HEK293 (cell line): ENCODE data around the gene DPYD.

Source experiments
- CTCF ChIA-PET: fragments of 350-600 bp; formaldehyde crosslinking; extraction: SDS; loops from one replicate; lab custom pipeline; 2021; ENCODE audit warnings: antibody characterized with exemption; lab: Yijun Ruan, JAX
- POLR2A ChIA-PET: fragments of 300-600 bp; formaldehyde crosslinking; extraction: SDS; loops from one replicate; lab custom pipeline; 2020; ENCODE audit warnings: antibody characterized with exemption, inconsistent platforms; lab: Yijun Ruan, JAX
- H3K27ac ChIP-seq: fragments of 200-500 bp; sonication (Bioruptor generic); 2 replicates; pipeline ENCODE4 v1.5.1; 2014; ENCODE audit warnings: low read depth, low read length, control low read depth, inconsistent platforms; ENCODE audit errors: extremely low read depth
- H3K36me3 ChIP-seq, 2 experiments: fragments of 200-500 bp in 1 of 2; sonication (Bioruptor generic) in 1 of 2; 1 replicate in 1 of 2; 2 replicates in 1 of 2; pipeline ENCODE4 v1.5.1; 2014 to 2017; ENCODE audit warnings: inconsistent platforms in 2 of 2, low read length in 2 of 2; ENCODE audit not compliant: control insufficient read depth in 2 of 2, insufficient read depth in 1 of 2
- H3K4me1 ChIP-seq: fragments of 200-500 bp; sonication (Bioruptor generic); 2 replicates; pipeline ENCODE4 v1.5.1; 2014; ENCODE audit warnings: mild to moderate bottlenecking, low read length, inconsistent platforms; ENCODE audit not compliant: control insufficient read depth, insufficient read depth
- H3K4me3 ChIP-seq: 2 replicates; pipeline ENCODE4 v1.5.1; 2011; ENCODE audit warnings: low read depth, mild to moderate bottlenecking, control low read depth, low read length, moderate library complexity
- H3K9me3 ChIP-seq: fragments of 200-500 bp; sonication (Bioruptor generic); 2 replicates; pipeline ENCODE4 v1.5.1; 2014; ENCODE audit warnings: low read depth, low read length, inconsistent platforms; ENCODE audit not compliant: control insufficient read depth, insufficient read depth
- BCL11A ChIP-seq: fragments of 450-650 bp; formaldehyde crosslinking; IDR thresholded peaks from 2 replicates; pipeline ENCODE4 v1.5.1; 2016; ENCODE audit warnings: low read depth, missing biosample characterization, missing genetic modification characterization
- EGR2 ChIP-seq: fragments of 450-650 bp; formaldehyde crosslinking; IDR thresholded peaks from 2 replicates; pipeline ENCODE4 v1.5.1; 2016; ENCODE audit warnings: low read depth, missing biosample characterization, missing genetic modification characterization
- SETDB1 ChIP-seq: IDR thresholded peaks from one replicate; pipeline ENCODE4 v1.6.1; 2017; ENCODE audit warnings: mild to moderate bottlenecking, low read length, moderate library complexity, mixed read lengths; ENCODE audit not compliant: insufficient read length
- ZBTB49 ChIP-seq: fragments of 450-650 bp; formaldehyde crosslinking; IDR thresholded peaks from 2 replicates; pipeline ENCODE4 v1.5.1; 2016; ENCODE audit warnings: missing biosample characterization, missing genetic modification characterization, low read depth
- ZNF112 ChIP-seq: fragments of 450-650 bp; formaldehyde crosslinking; IDR thresholded peaks from 2 replicates; pipeline ENCODE4 v1.5.0; 2017; ENCODE audit warnings: missing biosample characterization, missing genetic modification characterization
- ZNF148 ChIP-seq: fragments of 450-650 bp; formaldehyde crosslinking; IDR thresholded peaks from 2 replicates; pipeline ENCODE4 v1.5.0; 2017; ENCODE audit warnings: missing biosample characterization, missing genetic modification characterization, borderline replicate concordance
- ZNF24 ChIP-seq: fragments of 450-650 bp; formaldehyde crosslinking; IDR thresholded peaks from 2 replicates; pipeline ENCODE4 v1.5.1; 2016; ENCODE audit warnings: missing biosample characterization, missing genetic modification characterization
- ZNF266 ChIP-seq: fragments of 450-650 bp; formaldehyde crosslinking; IDR thresholded peaks from 2 replicates; pipeline ENCODE4 v1.5.1; 2016; ENCODE audit warnings: missing biosample characterization, missing genetic modification characterization, low read depth
- ZNF274 ChIP-seq, 2 experiments: fragments of 200-500 bp in 1 of 2; fragments of 450-650 bp in 1 of 2; sonication (Bioruptor generic) in 1 of 2; formaldehyde crosslinking in 1 of 2; IDR thresholded peaks; 2 replicates each; pipeline versions ENCODE4 v1.5.1 to v1.6.1; 2014 to 2016; ENCODE audit warnings: borderline replicate concordance in 1 of 2, inconsistent platforms in 1 of 2, low read length in 1 of 2, missing biosample characterization in 1 of 2, missing genetic modification characterization in 1 of 2
- ZNF311 ChIP-seq: fragments of 450-650 bp; formaldehyde crosslinking; IDR thresholded peaks from 2 replicates; pipeline ENCODE4 v1.5.1; 2017; ENCODE audit warnings: missing biosample characterization, missing genetic modification characterization, borderline replicate concordance
- ZNF362 ChIP-seq: fragments of 450-650 bp; formaldehyde crosslinking; IDR thresholded peaks from 2 replicates; pipeline ENCODE4 v1.5.1; 2016; ENCODE audit warnings: missing biosample characterization, missing genetic modification characterization
- ZNF398 ChIP-seq: fragments of 450-650 bp; formaldehyde crosslinking; IDR thresholded peaks from 2 replicates; pipeline ENCODE4 v1.5.1; 2017; ENCODE audit warnings: missing biosample characterization, missing genetic modification characterization
- ZNF404 ChIP-seq: fragments of 450-650 bp; formaldehyde crosslinking; IDR thresholded peaks from 2 replicates; pipeline ENCODE4 v1.5.1; 2017; ENCODE audit warnings: missing biosample characterization, missing genetic modification characterization
- ZNF514 ChIP-seq: fragments of 450-650 bp; formaldehyde crosslinking; IDR thresholded peaks from 2 replicates; pipeline ENCODE4 v1.5.1; 2016; ENCODE audit warnings: missing biosample characterization, missing genetic modification characterization
- ZNF623 ChIP-seq: fragments of 450-650 bp; formaldehyde crosslinking; IDR thresholded peaks from 2 replicates; pipeline ENCODE4 v1.5.1; 2016; ENCODE audit warnings: missing biosample characterization, missing genetic modification characterization
- ZNF645 ChIP-seq: fragments of 450-650 bp; formaldehyde crosslinking; IDR thresholded peaks from 2 replicates; pipeline ENCODE4; 2016; ENCODE audit warnings: missing biosample characterization, missing genetic modification characterization
- ZNF837 ChIP-seq: fragments of 450-650 bp; formaldehyde crosslinking; IDR thresholded peaks from 2 replicates; pipeline ENCODE4 v1.5.1; 2016; ENCODE audit warnings: missing biosample characterization, missing genetic modification characterization
- ZSCAN30 ChIP-seq: fragments of 450-650 bp; IDR thresholded peaks from 2 replicates; pipeline ENCODE4 v1.5.1; 2018; ENCODE audit warnings: missing biosample characterization, mild to moderate bottlenecking, missing genetic modification characterization, moderate library complexity
- ZSCAN4 ChIP-seq: fragments of 450-650 bp; formaldehyde crosslinking; IDR thresholded peaks from 2 replicates; pipeline ENCODE4 v1.5.1; 2017; ENCODE audit warnings: missing biosample characterization, missing genetic modification characterization

DPYD gene

GRCh38 chr1:97074771-97075170, 846.1 kb downstream of the DPYD start:
- H3K36me3 ChIP-seq, result no peaks in the 10 kb centered on the region
- TF ChIP-seq ZNF148 (no peak), ZNF398 (tag by site-specific recombination) (no peak), ZNF362 (tag by site-specific recombination) (no peak), ZNF623 (tag by site-specific recombination) (no peak), BCL11A (tag by site-specific recombination) (no peak), ZNF514 (tag by site-specific recombination) (no peak), ZBTB49 (tag by site-specific recombination) (no peak), EGR2 (tag by site-specific recombination) (no peak), ZNF404 (tag by site-specific recombination) (no peak), ZNF112 (tag by site-specific recombination) (no peak), ZNF645 (no peak), ZNF266 (tag by site-specific recombination) (no peak), ZSCAN4 (tag by site-specific recombination) (no peak), ZNF274 (IDR thresholded peaks at IDR 0.05; ENCODE audit: low read length) (no peak), ZNF274 (tag by site-specific recombination; IDR thresholded peaks at IDR 0.05; ENCODE audit: borderline replicate concordance) (no peak)
- no peaks in the 10 kb centered on the region for H3K4me1 ChIP-seq
- ChIA-PET CTCF (no interaction called here), POLR2A (no interaction called here)
- no peak overlapping the region for H3K27ac ChIP-seq
- H3K9me3 ChIP-seq, result no peaks in the 10 kb centered on the region
- H3K4me3 ChIP-seq, result no peak overlapping the region

GRCh38 chr1:97073936-97074335, 846.9 kb downstream of the DPYD start:
- no peak overlapping the region for H3K27ac ChIP-seq
- POLR2A ChIA-PET, result no interaction called here
- no peak overlapping the region for H3K4me3 ChIP-seq
- no peaks in the 10 kb centered on the region for H3K36me3 ChIP-seq
- H3K9me3 ChIP-seq, result no peaks in the 10 kb centered on the region
- H3K4me1 ChIP-seq, result no peaks in the 10 kb centered on the region
- TF ChIP-seq ZNF24 (no peak), SETDB1 (no peak), ZNF398 (tag by site-specific recombination) (no peak), ZNF645 (no peak), ZSCAN30 (tag by site-specific recombination) (no peak), ZNF837 (tag by site-specific recombination) (no peak), ZNF311 (no peak)
- CTCF ChIA-PET, result no interaction called here
